M059J (cell line): ENCODE data around the gene LARP1. TPM values are rescaled to one million over a fixed set of nuclear protein-coding genes. Genes with fewer than 3 reads are reported as not detected.

Source experiments
- DNase-seq: peaks from one replicate; pipeline ENCODE4 v3.0.0-alpha.2; 2012; ENCODE audit warnings: low read depth
- total RNA-seq: library from RNA; depleted of rRNA; stranded (reverse); fragments of >200 nt; shearing (Covaris generic); gene quantifications from 2 replicates; pipeline ENCODE4 v1.2.3, GENCODE V29; 2014

Gene LARP1
- total RNA-seq, 1 experiment from 2014 or later, result 77.3 TPM

DNA sequence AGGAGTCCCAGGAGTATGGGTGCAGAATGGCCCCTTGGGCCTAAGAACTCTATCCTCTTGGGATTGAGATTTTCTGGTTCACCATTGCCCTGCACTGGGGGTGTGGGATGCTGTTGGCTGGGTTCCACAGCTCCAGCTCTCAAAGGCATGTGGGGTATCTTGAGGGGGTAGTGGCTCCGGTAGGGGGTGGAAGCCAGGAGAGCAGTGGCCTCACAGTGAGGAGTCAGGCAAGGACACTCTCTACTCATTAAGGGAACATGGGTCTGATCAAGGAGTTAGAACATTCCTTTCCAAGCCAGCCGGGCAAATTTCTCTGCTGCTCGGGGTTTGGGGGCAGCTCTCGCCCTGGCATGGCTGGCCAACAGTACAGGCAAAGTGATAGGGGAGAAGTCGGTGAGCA lies 33.0 kb downstream of the LARP1 start:
- DNase-seq, result no peak

- DNase-seq, result no peak
Measured at GRCh38 chr5:154791535-154791934, 36.4 kb downstream of the LARP1 start.

DNA sequence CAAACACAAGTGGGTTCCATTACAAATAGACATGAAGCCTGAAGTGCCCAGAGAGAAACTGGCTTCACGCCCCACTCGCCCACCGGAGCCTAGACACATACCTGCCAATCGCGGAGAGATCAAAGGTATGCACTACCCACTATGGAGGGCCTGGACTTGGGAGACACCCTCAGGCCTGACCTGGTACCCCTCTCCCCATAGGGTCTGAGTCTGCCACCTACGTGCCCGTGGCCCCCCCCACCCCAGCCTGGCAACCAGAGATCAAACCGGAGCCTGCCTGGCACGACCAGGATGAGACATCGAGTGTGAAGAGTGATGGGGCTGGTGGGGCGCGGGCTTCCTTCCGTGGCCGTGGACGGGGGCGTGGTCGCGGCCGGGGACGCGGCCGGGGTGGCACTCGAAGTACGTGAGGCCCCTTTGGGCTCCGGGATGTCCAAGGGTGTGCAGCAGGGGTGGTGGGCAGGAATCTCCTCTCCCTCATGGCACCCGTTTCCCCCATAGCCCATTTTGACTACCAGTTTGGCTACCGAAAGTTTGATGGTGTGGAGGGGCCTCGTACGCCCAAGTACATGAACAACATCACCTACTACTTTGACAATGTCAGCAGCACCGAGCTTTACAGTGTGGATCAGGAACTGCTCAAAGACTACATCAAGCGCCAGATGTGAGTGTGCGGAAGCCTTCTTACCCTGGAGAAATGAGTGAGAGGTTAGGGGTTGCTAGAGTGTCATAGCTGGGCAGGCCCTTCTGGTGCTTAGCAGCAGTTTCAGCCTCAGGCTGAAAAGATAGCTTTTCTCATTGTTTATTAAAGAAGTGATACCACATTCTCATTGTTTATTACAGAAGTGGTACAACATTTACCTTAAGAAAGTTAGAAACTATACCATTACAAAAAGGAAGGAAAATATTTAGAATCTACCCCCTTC lies 38.7 kb downstream of the LARP1 start:
- peak; percentile 51 for DNase-seq

DNA sequence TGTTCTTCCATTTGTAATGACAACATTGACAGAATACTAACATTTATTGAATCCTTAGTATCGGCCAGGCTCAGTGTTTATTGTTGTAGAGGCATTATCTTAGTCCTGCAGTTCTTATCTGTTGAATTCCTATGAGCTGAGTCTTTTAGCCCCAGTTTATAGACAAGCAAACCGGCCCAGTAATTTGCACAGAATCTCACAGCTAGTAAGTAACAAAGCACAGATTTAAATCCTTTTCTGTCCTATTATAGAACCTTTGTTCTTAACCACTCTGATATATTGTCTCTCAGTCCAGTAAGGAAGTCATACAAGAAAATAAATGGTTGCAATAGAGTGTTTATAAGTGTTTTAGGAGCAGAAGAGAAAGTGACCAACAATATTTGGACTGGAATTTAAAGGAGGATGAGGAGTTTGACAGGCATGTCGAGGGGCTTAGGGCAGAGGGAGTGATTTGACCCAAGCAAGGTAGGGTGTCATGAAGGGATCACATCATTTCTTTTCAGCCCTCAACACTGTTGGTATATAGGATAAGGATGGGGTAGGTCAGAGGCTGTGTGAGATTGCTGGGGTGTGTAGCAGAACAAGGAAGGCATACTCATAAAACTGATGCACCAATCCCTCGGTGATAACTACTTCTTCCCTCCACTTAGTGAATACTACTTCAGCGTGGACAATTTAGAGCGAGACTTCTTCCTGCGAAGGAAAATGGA lies 39.5 kb downstream of the LARP1 start:
- peak; percentile 55 for DNase-seq

- DNase-seq, result no peak
Measured at GRCh38 chr5:154795235-154795596, 40.0 kb downstream of the LARP1 start.

- DNase-seq, result no peak
Measured at GRCh38 chr5:154797762-154798161, 42.6 kb downstream of the LARP1 start.

DNA sequence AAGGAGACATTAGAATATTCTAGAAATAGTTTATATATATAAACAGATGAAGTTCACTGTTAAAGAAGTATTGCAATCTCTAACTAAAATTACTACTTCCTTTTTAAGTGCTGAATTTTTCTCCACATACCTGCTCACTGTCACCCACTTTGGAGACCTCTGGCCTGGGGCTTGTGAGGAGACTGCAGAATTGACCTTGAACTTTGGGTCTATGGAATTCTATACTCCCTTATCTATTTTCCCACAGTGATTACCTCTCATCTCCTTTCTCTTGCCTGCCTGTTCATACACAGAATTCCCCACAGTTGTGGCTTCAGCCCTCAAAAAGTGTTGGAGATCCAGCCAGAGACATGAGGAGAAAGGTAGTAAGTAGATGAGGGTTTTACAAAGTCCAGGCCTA lies 45.4 kb downstream of the LARP1 start:
- DNase-seq, result no peak

DNA sequence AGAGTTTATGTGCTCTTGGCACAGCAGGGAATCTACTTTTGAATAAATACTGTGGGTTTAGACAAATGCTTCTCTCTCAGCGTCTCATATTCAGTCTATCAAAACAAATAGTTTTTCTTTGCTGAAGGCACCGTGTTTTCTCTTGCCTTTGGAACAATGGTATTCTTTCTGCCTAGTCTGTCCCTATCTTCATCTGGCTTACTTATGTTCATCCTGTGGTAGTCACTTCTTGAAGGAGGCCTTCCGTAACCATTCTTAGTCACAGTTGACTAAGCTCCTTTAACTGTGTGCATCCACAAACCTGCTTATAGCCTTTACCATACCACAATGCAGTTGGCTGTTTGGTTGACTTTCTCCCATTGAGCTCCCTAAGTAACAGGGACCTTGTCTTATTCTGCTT lies 45.9 kb downstream of the LARP1 start:
- DNase-seq, result no peak

GRCh38 chr5:154802050-154802449 lies 46.9 kb downstream of the LARP1 start:
- DNase-seq, result no peak

GRCh38 chr5:154806176-154806575 lies 51.0 kb downstream of the LARP1 start:
- DNase-seq, result no peak

DNA sequence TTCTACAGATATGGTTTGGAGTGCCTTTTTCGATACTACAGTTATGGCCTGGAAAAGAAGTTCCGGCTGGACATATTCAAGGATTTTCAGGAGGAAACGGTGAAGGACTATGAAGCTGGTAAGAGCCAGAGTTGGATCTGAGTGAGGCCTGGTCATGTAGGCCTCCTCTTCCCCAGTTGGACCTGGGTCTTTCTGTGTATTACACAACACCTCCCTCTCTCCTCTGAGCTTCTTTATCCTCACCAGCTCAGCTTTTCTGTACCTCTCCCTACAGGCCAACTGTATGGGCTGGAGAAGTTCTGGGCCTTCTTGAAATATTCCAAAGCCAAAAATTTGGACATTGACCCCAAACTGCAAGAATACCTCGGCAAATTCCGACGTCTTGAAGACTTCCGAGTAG lies 56.1 kb downstream of the LARP1 start:
- DNase-seq, result no peak

DNA sequence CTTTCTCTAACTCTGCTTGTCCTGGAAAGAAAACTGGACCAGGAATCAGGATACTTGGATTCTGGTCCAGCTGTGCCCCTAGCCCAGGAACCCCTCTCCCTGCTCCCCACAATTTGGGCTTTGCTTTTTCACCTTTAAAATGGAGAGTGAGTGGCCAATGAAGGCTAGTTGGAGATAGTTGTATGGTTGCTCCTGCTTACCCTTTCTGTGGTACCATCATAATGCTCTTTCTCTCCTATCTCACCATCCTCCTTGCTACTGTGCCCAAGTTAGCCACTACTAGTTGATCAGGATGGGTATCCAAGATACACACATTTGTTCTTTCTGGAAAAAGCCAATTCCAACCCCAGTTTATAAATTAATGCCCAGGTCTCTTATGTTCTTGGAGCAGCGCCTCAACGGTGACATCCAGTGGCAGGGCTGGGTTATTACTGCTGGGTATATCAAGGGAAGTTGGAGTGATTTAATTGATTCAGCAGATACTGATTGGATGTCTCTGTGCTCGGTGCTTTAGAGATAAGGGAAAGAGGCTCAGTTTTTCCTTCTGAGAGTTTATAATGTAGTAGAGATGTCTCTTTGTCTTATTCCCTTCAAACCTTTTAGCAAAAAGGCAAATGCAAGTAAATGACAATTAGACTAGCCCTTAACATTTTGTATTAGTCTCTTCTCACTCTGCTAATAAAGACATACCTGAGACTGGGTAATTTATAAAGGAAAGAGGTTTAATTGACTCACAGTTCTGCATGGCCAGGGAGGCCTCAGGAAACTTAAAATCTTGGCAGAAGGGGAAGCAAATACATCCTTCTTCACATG lies 56.7 kb downstream of the LARP1 start:
- DNase-seq, result peak; percentile 58

DNA sequence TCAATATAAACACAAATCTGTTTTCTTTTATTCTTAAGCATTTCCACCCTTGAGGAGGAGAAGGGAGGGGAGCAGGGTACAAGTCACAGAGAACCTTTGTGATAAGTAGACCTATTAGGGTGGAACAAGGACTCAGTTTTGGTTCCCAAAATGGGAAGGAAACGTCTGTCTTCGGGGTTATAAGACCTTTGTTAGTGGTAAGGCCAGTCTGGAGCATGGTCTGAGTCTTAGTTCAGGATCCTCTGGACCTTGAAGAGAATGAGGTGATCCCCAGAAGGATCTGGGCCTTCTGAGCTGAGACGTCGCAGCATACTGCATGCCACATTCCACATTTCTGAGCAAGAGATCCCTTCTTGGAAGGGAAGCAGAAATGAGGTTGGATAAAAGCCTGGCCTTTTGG lies 58.0 kb downstream of the LARP1 start:
- no peak for DNase-seq

DNA sequence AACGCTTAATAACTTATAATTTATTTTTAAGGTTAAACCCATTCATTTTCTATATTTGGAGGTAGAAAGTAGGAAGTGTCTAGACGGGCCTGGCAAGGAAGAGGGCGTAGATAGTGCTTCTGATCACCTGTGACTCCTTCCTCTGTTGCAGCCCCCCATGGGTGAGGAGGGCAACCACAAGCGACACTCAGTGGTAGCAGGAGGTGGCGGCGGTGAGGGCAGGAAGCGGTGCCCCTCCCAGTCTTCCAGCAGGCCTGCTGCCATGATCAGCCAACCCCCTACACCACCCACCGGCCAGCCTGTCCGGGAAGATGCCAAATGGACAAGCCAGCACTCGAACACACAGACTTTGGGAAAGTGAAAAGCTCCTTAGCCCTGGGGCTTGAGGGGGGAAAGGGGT lies 58.6 kb downstream of the LARP1 start:
- DNase-seq, result no peak

GRCh38 chr5:154815025-154815424 lies 59.8 kb downstream of the LARP1 start:
- no peak for DNase-seq

DNA sequence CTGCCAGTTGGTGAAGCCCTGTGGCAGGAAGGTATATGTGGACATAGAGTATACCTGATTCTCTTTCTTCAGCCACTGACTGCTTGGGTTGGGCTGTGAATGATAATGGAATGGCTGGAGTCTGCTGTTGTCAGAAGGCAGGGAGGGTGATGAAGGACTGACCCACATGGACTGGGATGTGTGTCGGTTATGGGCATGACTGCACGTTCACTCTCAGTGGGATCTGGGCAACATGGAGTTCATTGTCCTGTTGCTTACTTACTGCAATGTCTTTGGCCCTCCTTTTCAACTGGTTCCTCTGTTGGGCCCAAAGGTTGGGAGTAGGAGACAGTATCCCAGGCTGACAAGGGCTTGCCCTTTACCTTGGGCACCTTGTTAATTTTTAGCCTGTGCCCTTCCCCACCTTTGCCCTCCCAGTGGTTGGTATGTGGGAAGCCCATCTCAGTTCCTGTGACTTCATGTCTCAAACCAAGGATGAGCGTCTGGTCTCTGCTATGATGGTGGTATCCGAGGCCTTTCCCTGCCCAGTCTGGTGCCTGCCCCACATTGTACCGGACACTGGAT lies 60.6 kb downstream of the LARP1 start:
- DNase-seq, result no peak

GRCh38 chr5:154816891-154817492 lies 61.8 kb downstream of the LARP1 start:
- DNase-seq, result no peak

DNA sequence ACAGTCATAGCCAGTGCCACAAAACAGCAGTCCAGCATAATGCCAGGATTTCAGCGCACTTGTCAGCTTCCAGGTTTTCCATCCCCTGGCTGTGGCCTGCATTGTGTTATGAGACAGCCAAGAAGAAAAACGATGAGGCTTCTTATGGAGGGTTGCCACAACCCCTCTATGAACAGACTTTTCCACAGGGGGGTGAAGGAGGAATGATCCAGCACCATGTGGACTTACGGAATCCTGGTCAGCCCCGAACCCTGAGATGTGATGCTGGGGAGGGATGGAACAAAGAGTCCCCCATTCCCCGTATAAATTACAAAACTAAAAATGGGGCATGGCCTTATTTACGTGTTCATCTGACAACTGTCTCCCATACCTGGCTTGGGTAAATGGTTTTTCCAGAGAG lies 62.6 kb downstream of the LARP1 start:
- DNase-seq, result no peak

DNA sequence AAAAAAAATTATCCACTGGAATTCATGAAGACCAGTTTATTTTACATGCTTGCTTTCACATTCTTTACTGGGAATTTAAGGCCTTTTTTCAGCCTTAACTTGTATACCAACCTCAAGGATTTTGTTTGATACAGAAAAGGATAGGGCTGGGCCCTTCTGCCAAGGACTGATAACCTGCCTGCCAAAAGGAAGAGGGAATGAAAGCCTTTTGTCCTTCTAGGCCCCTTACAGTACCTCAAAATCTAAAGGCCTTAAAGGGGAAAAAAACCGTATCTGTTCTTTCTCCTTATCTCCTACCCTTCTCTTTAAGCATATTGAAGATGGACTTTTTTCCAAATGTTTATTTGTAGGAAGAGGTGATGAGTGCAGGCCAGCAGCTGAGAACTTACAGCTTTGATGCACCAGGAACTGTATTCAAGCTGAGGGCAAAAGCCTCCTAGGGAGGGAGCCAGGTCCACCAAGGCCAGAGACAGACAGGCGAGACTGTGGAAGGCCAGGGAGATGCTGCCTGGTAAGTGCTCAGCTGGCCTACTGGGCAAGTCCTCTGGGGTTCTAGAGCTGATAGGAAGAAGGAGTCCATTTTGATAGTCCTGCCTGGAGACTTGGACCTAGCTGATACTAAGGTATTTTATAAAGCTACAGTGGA lies 63.4 kb downstream of the LARP1 start:
- no peak for DNase-seq

GRCh38 chr5:154819546-154819945 lies 64.4 kb downstream of the LARP1 start:
- no peak for DNase-seq

GRCh38 chr5:154820383-154820782 lies 65.2 kb downstream of the LARP1 start:
- no peak for DNase-seq
